ENCODE measurements around the gene PYGM. TPM values are rescaled to one million over a fixed set of nuclear protein-coding genes. Genes with fewer than 3 reads are reported as not detected.

PYGM gene
- total and polyA plus RNA-seq, 2 of the 13 experiments (the other 11 are each of a cell fraction or from before 2014, with no cell fraction given) = 0.11 to 0.12 TPM

- in situ Hi-C loops (cut with HindIII; ENCODE audit: extremely low pct_ligation_motif_present, low pct_unique_long_range_greater_than_20kb) = no loop called here
- Histone ChIP-seq H3K27ac (ENCODE audit: extremely low read length, insufficient read depth, low read length) (no peak overlapping the region), H3K9me3 (ENCODE audit: low read length) (no peaks in the 10 kb centered on the region), H3K27me3 (ENCODE audit: control insufficient read depth in 1 of 2, insufficient read depth in 2 of 2, low read length in 2 of 2) (peaks cover 1 to 30% of the 10 kb centered on the region in 2 experiments), H3K36me3 (replicated peaks in 1 of 2; ENCODE audit: control insufficient read depth in 1 of 2, insufficient read depth in 2 of 2, low read length in 2 of 2) (no peaks in the 10 kb centered on the region), H2AFZ (ENCODE audit: low read length) (no peak overlapping the region), H3K4me2 (ENCODE audit: low read depth, low read length) (no peak overlapping the region), H4K20me1 (ENCODE audit: insufficient read depth, low read length) (no peaks in the 10 kb centered on the region), H3K79me2 (ENCODE audit: insufficient read depth, low read length) (no peaks in the 10 kb centered on the region), H3K4me3 (replicated peaks in 1 of 3; ENCODE audit: insufficient read depth in 1 of 3, low read depth in 2 of 3, low read length in 3 of 3) (no peak overlapping the region), H3K4me1 (ENCODE audit: insufficient read depth, low read length) (peaks cover 34% of the 10 kb centered on the region), H3K9ac (ENCODE audit: insufficient read depth, low read depth, low read length) (no peak overlapping the region)
- intact Hi-C loops (cut with micrococcal nuclease; ENCODE audit: unreplicated experiment) = no loop called here
- FAIRE-seq = no peak
- ChIA-PET POLR2A (no interaction called here), CTCF (ENCODE audit: low intra/inter-chr PET ratio, low total read pairs) (interaction anchor here (1.4 kb wide), 1 partner anchor 36 kb away, joined by 4 read pairs; no protein-coding TSS in a partner anchor)
- ATAC-seq = no peak
- no peak for DNase-seq (ENCODE audit: low spot score)
- BruUV-seq (replicated peaks) = no TSS peak
- 43% methylated on average over 3 of the region's 9 CpGs for WGBS (ENCODE audit: low lambda C conversion rate)
- TF ChIP-seq TBX3 (IDR thresholded peaks at IDR 0.05; ENCODE audit: borderline replicate concordance) = no peak
- no peak for TF ChIP-seq ZNF83 (CRISPR knock-in tag; IDR thresholded peaks at IDR 0.05; ENCODE audit: borderline replicate concordance)
- TF ChIP-seq, protein P1, sequence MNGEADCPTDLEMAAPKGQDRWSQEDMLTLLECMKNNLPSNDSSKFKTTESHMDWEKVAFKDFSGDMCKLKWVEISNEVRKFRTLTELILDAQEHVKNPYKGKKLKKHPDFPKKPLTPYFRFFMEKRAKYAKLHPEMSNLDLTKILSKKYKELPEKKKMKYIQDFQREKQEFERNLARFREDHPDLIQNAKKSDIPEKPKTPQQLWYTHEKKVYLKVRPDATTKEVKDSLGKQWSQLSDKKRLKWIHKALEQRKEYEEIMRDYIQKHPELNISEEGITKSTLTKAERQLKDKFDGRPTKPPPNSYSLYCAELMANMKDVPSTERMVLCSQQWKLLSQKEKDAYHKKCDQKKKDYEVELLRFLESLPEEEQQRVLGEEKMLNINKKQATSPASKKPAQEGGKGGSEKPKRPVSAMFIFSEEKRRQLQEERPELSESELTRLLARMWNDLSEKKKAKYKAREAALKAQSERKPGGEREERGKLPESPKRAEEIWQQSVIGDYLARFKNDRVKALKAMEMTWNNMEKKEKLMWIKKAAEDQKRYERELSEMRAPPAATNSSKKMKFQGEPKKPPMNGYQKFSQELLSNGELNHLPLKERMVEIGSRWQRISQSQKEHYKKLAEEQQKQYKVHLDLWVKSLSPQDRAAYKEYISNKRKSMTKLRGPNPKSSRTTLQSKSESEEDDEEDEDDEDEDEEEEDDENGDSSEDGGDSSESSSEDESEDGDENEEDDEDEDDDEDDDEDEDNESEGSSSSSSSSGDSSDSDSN (CRISPR knock-in tag; IDR thresholded peaks at IDR 0.05) = no peak
- TF ChIP-seq PLRG1 (conservative IDR thresholded peaks at IDR 0.05) = no peak
- TF ChIP-seq TRAFD1 (CRISPR knock-in tag; IDR thresholded peaks at IDR 0.05; ENCODE audit: borderline replicate concordance) = no peak
- TF ChIP-seq, protein P2, sequence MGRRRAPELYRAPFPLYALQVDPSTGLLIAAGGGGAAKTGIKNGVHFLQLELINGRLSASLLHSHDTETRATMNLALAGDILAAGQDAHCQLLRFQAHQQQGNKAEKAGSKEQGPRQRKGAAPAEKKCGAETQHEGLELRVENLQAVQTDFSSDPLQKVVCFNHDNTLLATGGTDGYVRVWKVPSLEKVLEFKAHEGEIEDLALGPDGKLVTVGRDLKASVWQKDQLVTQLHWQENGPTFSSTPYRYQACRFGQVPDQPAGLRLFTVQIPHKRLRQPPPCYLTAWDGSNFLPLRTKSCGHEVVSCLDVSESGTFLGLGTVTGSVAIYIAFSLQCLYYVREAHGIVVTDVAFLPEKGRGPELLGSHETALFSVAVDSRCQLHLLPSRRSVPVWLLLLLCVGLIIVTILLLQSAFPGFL (CRISPR knock-in tag; IDR thresholded peaks at IDR 0.05) = no peak
- TF ChIP-seq ZNF749 (CRISPR knock-in tag; IDR thresholded peaks at IDR 0.05; ENCODE audit: borderline replicate concordance) = no peak
- TF ChIP-seq JUN (CRISPR knock-in tag; IDR thresholded peaks at IDR 0.05) = no peak
- no peak for TF ChIP-seq ZNF605 (CRISPR knock-in tag; IDR thresholded peaks at IDR 0.05)
- no peak for TF ChIP-seq NR2F2 (IDR thresholded peaks at IDR 0.05; ENCODE audit: borderline replicate concordance, low read depth)
- TF ChIP-seq, protein P3, sequence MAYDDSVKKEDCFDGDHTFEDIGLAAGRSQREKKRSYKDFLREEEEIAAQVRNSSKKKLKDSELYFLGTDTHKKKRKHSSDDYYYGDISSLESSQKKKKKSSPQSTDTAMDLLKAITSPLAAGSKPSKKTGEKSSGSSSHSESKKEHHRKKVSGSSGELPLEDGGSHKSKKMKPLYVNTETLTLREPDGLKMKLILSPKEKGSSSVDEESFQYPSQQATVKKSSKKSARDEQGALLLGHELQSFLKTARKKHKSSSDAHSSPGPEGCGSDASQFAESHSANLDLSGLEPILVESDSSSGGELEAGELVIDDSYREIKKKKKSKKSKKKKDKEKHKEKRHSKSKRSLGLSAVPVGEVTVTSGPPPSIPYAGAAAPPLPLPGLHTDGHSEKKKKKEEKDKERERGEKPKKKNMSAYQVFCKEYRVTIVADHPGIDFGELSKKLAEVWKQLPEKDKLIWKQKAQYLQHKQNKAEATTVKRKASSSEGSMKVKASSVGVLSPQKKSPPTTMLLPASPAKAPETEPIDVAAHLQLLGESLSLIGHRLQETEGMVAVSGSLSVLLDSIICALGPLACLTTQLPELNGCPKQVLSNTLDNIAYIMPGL (CRISPR knock-in tag; IDR thresholded peaks at IDR 0.05; ENCODE audit: borderline replicate concordance in 1 of 2, low read depth in 1 of 2) = no peak
- no peak for TF ChIP-seq KDM4B (CRISPR knock-in tag; IDR thresholded peaks at IDR 0.05)
- no peak for TF ChIP-seq ISX (CRISPR knock-in tag; conservative IDR thresholded peaks at IDR 0.05)
Observed at GRCh38 chr11:64723907-64724862, 35.6 kb downstream of the PYGM start.

Data from HepG2 (cell line).